Loucy (cell line): ENCODE measurements around the gene MYCL.

Experiments used
- H2AFZ ChIP-seq: fragments of 200-600 bp; sonication (generic); 2 replicates; pipeline ENCODE4 v1.6.0; 2016; ENCODE audit warnings: antibody characterized with exemption, mild to moderate bottlenecking, low read length, moderate library complexity
- H3F3A ChIP-seq: fragments of 200-600 bp; 2 replicates; pipeline ENCODE4 v1.6.0; 2016; ENCODE audit warnings: antibody characterized with exemption, low read depth, mild to moderate bottlenecking
- H3K27me3 ChIP-seq: fragments of 200-600 bp; sonication (generic); 2 replicates; pipeline ENCODE4 v1.6.1; 2014; ENCODE audit warnings: low read length, mild to moderate bottlenecking; ENCODE audit not compliant: insufficient read depth, poor library complexity, severe bottlenecking
- H3K36me3 ChIP-seq: fragments of 200-600 bp; sonication (generic); 2 replicates; pipeline ENCODE4 v1.6.1; 2016; ENCODE audit warnings: low read length; ENCODE audit not compliant: insufficient read depth
- H3K4me1 ChIP-seq: fragments of 200-600 bp; sonication (generic); 2 replicates; pipeline ENCODE4 v1.5.1; 2014; ENCODE audit warnings: low read length, mild to moderate bottlenecking; ENCODE audit not compliant: insufficient read depth, poor library complexity, severe bottlenecking
- H3K4me2 ChIP-seq: fragments of 200-600 bp; sonication (generic); 2 replicates; pipeline ENCODE4 v1.6.0; 2014; ENCODE audit warnings: antibody characterized with exemption, low read length, low read depth, mild to moderate bottlenecking; ENCODE audit not compliant: poor library complexity, severe bottlenecking
- H3K4me3 ChIP-seq: fragments of 200-600 bp; sonication (generic); 2 replicates; pipeline ENCODE4 v1.5.1; 2014; ENCODE audit warnings: low read length, mild to moderate bottlenecking, mixed read lengths; ENCODE audit not compliant: poor library complexity, severe bottlenecking
- H3K79me2 ChIP-seq: fragments of 200-600 bp; sonication (generic); 2 replicates; pipeline ENCODE4 v1.6.1; 2014; ENCODE audit warnings: low read length; ENCODE audit not compliant: insufficient read depth
- H3K9ac ChIP-seq: fragments of 200-600 bp; sonication (generic); 2 replicates; pipeline ENCODE4 v1.6.0; 2014; ENCODE audit warnings: mild to moderate bottlenecking, low read depth, low read length, moderate library complexity; ENCODE audit not compliant: poor library complexity, severe bottlenecking
- H3K9me2 ChIP-seq: fragments of 200-600 bp; sonication (generic); replicated peaks from 2 replicates; pipeline ENCODE4 v1.6.1; 2016; ENCODE audit warnings: low read depth, low read length, mixed read lengths
- H3K9me3 ChIP-seq: fragments of 200-600 bp; sonication (generic); 2 replicates; pipeline ENCODE4 v1.6.1; 2014; ENCODE audit warnings: mild to moderate bottlenecking, antibody characterized with exemption, low read length, low read depth; ENCODE audit not compliant: insufficient read depth
- H4K20me1 ChIP-seq: fragments of 200-600 bp; sonication (generic); 2 replicates; pipeline ENCODE4 v1.6.0; 2014; ENCODE audit warnings: antibody characterized with exemption, low read length, mild to moderate bottlenecking; ENCODE audit not compliant: insufficient read depth, poor library complexity, severe bottlenecking
- EZH2phosphoT487 ChIP-seq: fragments of 200-600 bp; IDR thresholded peaks from 2 replicates; pipeline ENCODE4 v1.6.1; 2018; ENCODE audit warnings: antibody characterized with exemption, mild to moderate bottlenecking, moderate library complexity, borderline replicate concordance
- TF ChIP-seq, protein P1 (sequence below): fragments of 200-600 bp; sonication (generic); conservative IDR thresholded peaks from 2 replicates; pipeline ENCODE4 v1.5.1; 2014; ENCODE audit warnings: mild to moderate bottlenecking, antibody characterized with exemption, low read length

The MYCL gene

GRCh38 chr1:39902460-39902807 is 717 bp upstream of the MYCL start:
- H2AFZ ChIP-seq, result peak overlapping the region; percentile 84
- H3F3A ChIP-seq, result no peaks in the 10 kb centered on the region
- H3K36me3 ChIP-seq, result no peaks in the 10 kb centered on the region
- no peaks in the 10 kb centered on the region for H4K20me1 ChIP-seq
- H3K9ac ChIP-seq, result peak overlapping the region; percentile 44
- no peaks in the 10 kb centered on the region for H3K79me2 ChIP-seq
- TF ChIP-seq, protein P1, sequence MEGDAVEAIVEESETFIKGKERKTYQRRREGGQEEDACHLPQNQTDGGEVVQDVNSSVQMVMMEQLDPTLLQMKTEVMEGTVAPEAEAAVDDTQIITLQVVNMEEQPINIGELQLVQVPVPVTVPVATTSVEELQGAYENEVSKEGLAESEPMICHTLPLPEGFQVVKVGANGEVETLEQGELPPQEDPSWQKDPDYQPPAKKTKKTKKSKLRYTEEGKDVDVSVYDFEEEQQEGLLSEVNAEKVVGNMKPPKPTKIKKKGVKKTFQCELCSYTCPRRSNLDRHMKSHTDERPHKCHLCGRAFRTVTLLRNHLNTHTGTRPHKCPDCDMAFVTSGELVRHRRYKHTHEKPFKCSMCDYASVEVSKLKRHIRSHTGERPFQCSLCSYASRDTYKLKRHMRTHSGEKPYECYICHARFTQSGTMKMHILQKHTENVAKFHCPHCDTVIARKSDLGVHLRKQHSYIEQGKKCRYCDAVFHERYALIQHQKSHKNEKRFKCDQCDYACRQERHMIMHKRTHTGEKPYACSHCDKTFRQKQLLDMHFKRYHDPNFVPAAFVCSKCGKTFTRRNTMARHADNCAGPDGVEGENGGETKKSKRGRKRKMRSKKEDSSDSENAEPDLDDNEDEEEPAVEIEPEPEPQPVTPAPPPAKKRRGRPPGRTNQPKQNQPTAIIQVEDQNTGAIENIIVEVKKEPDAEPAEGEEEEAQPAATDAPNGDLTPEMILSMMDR, result peak; percentile 1; the same call in 1 of the 2 replicates
- no peak for TF ChIP-seq EZH2phosphoT487
- H3K4me1 ChIP-seq, result peaks cover 4% of the 10 kb centered on the region
- H3K4me3 ChIP-seq, result peak overlapping the region; percentile 75
- H3K27me3 ChIP-seq, result peaks cover 13% of the 10 kb centered on the region
- H3K9me2 ChIP-seq, result no peaks in the 10 kb centered on the region
- no peaks in the 10 kb centered on the region for H3K9me3 ChIP-seq
- peak overlapping the region; percentile 92 for H3K4me2 ChIP-seq

DNA sequence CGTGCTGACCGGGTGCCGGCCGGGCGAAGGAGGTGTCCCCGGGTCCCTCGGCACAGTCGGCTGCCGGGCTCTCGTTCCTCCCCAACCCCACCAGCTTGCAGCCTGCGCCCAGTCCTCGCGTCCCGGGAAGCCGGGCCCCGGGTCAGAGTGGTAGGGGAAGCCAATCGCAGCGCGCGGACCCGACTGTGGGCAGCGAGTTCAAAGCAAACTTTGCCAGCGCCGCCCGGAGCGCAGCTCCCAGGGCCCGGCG is 328 bp downstream of the MYCL start:
- H3K27me3 ChIP-seq, result peaks cover 13% of the 10 kb centered on the region
- H3K9ac ChIP-seq, result no peak overlapping the region
- no peaks in the 10 kb centered on the region for H4K20me1 ChIP-seq
- H3K4me1 ChIP-seq, result peaks cover 4% of the 10 kb centered on the region
- TF ChIP-seq EZH2phosphoT487, result no peak
- TF ChIP-seq, protein P1, result no peak
- H3K9me3 ChIP-seq, result no peaks in the 10 kb centered on the region
- no peaks in the 10 kb centered on the region for H3K79me2 ChIP-seq
- no peaks in the 10 kb centered on the region for H3K36me3 ChIP-seq
- H3K4me2 ChIP-seq, result peak overlapping the region; percentile 92
- H2AFZ ChIP-seq, result peak overlapping the region; percentile 84; the same call in 1 of the 2 replicates
- no peaks in the 10 kb centered on the region for H3K9me2 ChIP-seq
- peak overlapping the region; percentile 75 for H3K4me3 ChIP-seq
- H3F3A ChIP-seq, result no peaks in the 10 kb centered on the region

GRCh38 chr1:39900662-39901463 is 854 bp downstream of the MYCL start:
- Histone ChIP-seq H2AFZ (peak overlapping the region; percentile 84; the same call in 1 of the 2 replicates), H3F3A (no peaks in the 10 kb centered on the region), H3K9me3 (no peaks in the 10 kb centered on the region), H3K4me3 (peak overlapping the region; percentile 75), H3K4me1 (peaks cover 4% of the 10 kb centered on the region), H4K20me1 (no peaks in the 10 kb centered on the region), H3K4me2 (peak overlapping the region; percentile 92), H3K27me3 (peaks cover 13% of the 10 kb centered on the region), H3K9ac (no peak overlapping the region), H3K79me2 (no peaks in the 10 kb centered on the region), H3K9me2 (no peaks in the 10 kb centered on the region), H3K36me3 (no peaks in the 10 kb centered on the region)
- TF ChIP-seq, protein P1, result no peak
- no peak for TF ChIP-seq EZH2phosphoT487
